ENCODE measurements around the gene PCBP3. TPM values are rescaled to one million over a fixed set of nuclear protein-coding genes. Genes with fewer than 3 reads are reported as not detected.

PCBP3 gene
- total RNA-seq, 6 experiments from 2014 or later = not detected

DNA sequence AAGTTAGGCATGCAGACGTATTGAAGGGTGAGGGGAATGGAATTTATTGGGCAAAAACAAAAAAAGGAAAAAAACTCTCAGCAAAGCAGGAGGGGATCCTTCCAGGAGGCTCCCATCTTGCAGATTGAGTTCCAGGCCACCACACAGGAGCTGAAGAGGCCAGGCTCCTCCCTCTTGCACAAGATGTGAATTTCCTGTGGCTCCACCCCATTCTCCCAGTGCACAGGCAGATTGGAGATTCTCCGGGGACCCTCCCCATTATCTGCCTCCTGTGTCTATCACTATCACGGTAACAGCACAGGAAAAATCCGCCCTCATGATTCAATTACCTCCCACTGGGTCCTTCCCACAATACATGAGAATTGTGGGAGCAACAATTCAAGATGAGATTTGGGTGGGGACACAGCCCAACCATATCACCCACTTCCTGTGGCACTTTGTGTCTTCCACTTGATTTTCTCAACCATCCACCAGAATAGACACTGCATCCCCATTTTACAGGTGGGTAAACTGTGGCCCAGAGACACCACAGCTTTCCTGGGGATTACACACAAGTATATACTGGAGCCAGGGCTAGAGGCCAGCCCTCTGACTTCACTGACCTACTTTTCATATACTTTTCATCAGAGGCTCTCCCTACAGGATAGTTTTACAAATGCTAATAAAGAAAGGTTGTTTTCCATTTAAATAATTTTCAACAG, 319.2 kb downstream of the PCBP3 start:
- H3K9me3 Mint-ChIP-seq = peaks cover 34% of the 10 kb centered on the region
- H3K27ac Mint-ChIP-seq = no peak overlapping the region
- H3K36me3 Mint-ChIP-seq (ENCODE audit: low read depth) = peaks cover 16% of the 10 kb centered on the region
- TF ChIP-seq, protein P1, sequence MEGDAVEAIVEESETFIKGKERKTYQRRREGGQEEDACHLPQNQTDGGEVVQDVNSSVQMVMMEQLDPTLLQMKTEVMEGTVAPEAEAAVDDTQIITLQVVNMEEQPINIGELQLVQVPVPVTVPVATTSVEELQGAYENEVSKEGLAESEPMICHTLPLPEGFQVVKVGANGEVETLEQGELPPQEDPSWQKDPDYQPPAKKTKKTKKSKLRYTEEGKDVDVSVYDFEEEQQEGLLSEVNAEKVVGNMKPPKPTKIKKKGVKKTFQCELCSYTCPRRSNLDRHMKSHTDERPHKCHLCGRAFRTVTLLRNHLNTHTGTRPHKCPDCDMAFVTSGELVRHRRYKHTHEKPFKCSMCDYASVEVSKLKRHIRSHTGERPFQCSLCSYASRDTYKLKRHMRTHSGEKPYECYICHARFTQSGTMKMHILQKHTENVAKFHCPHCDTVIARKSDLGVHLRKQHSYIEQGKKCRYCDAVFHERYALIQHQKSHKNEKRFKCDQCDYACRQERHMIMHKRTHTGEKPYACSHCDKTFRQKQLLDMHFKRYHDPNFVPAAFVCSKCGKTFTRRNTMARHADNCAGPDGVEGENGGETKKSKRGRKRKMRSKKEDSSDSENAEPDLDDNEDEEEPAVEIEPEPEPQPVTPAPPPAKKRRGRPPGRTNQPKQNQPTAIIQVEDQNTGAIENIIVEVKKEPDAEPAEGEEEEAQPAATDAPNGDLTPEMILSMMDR (IDR thresholded peaks at IDR 0.05) = no peak
- peaks cover 14% of the 10 kb centered on the region for H3K4me1 Mint-ChIP-seq (ENCODE audit: low read depth)
- H3K4me3 Mint-ChIP-seq = no peak overlapping the region
- DNase-seq = no peak
- H3K27me3 Mint-ChIP-seq (ENCODE audit: insufficient read depth) = peaks cover 46% of the 10 kb centered on the region

DNA sequence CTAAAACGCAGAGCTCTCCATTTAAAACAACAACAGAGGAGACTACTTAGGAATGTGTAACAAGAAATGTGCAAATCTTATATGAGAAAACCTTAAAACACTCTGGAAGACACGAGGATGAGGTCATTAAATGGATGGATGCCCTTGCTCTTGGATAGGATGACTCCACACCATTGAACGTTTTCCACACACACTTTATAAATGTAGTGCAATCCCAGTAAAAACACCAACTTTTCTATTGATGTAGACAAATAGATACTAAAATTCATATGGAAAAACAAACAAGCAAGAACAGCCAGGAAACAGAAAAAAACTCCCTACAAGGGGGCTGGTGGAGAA, 319.7 kb downstream of the PCBP3 start:
- peaks cover 10% of the 10 kb centered on the region for H3K4me1 Mint-ChIP-seq (ENCODE audit: low read depth)
- peaks cover 46% of the 10 kb centered on the region for H3K27me3 Mint-ChIP-seq (ENCODE audit: insufficient read depth)
- no peak for DNase-seq
- TF ChIP-seq, protein P1 (IDR thresholded peaks at IDR 0.05) = no peak
- peaks cover 34% of the 10 kb centered on the region for H3K9me3 Mint-ChIP-seq
- H3K36me3 Mint-ChIP-seq (ENCODE audit: low read depth) = peaks cover 16% of the 10 kb centered on the region
- H3K27ac Mint-ChIP-seq = no peak overlapping the region
- no peak overlapping the region for H3K4me3 Mint-ChIP-seq

GRCh38 chr21:45964649-45965048, 321.1 kb downstream of the PCBP3 start:
- H3K9me3 Mint-ChIP-seq = peaks cover 34% of the 10 kb centered on the region
- no peaks in the 10 kb centered on the region for H3K4me1 Mint-ChIP-seq (ENCODE audit: low read depth)
- no peak for DNase-seq
- no peak overlapping the region for H3K4me3 Mint-ChIP-seq
- TF ChIP-seq, protein P1 (IDR thresholded peaks at IDR 0.05) = no peak
- H3K27me3 Mint-ChIP-seq (ENCODE audit: insufficient read depth) = peaks cover 37% of the 10 kb centered on the region
- H3K27ac Mint-ChIP-seq = no peak overlapping the region
- H3K36me3 Mint-ChIP-seq (ENCODE audit: low read depth) = peaks cover 16% of the 10 kb centered on the region

DNA sequence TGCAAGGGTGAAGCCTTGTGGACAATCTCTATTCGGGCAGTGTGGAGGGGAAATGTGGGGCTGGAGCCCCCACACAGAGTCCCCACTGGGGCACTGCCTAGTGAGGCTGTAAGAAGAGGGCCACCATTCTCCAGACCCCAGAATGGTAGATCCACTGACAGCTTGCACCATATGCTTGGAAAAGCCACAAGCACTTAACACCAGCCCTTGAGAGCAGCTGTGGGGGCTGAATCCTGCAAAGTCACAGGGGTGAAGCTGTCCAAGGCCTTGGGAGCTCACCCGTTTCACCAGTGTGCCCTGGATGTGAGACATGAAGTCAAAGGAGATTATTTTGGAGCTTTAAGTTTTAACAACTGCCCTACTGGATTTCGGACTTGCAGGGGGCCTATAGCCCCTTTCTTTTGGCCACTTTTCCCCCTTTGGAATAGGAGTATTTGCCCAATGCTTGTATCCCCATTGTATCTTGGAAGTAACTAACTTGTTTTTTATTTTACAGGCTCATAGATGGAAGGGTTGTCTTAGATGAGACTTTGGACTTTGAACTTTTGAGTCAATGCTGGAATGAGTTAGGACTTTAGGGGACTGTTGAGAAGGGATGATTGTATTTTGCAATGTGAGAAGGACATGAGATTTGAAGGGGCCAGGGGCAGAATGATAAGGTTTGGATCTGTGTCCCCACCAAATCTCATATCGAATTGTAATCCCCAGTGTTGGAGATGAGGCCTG, 321.7 kb downstream of the PCBP3 start:
- TF ChIP-seq, protein P1 (IDR thresholded peaks at IDR 0.05) = no peak
- Mint-ChIP-seq H3K27ac (no peak overlapping the region), H3K36me3 (ENCODE audit: low read depth) (peaks cover 16% of the 10 kb centered on the region), H3K27me3 (ENCODE audit: insufficient read depth) (peaks cover 34% of the 10 kb centered on the region), H3K4me3 (no peak overlapping the region), H3K4me1 (ENCODE audit: low read depth) (no peaks in the 10 kb centered on the region), H3K9me3 (peaks cover 34% of the 10 kb centered on the region)
- no peak for DNase-seq

GRCh38 chr21:45966791-45967394, 323.4 kb downstream of the PCBP3 start:
- Mint-ChIP-seq H3K27me3 (ENCODE audit: insufficient read depth) (peaks cover 21% of the 10 kb centered on the region), H3K36me3 (ENCODE audit: low read depth) (peaks cover 7% of the 10 kb centered on the region), H3K9me3 (peaks cover 17% of the 10 kb centered on the region), H3K4me3 (no peak overlapping the region), H3K27ac (no peak overlapping the region), H3K4me1 (ENCODE audit: low read depth) (peaks cover 12% of the 10 kb centered on the region)
- TF ChIP-seq, protein P1 (IDR thresholded peaks at IDR 0.05) = no peak
- DNase-seq = no peak

Measured in HFFc6 (cell line).